H9 (cell line): ENCODE measurements around the gene RNF167. TPM values are rescaled to one million over a fixed set of nuclear protein-coding genes. Genes with fewer than 3 reads are reported as not detected.

Experiments
- DNase-seq: peaks from one replicate; pipeline ENCODE4 v3.0.0-alpha.2; 2017
- H2AFZ ChIP-seq: one replicate; pipeline ENCODE4 v1.6.1; 2013; ENCODE audit warnings: mild to moderate bottlenecking, low read length, control low read depth, moderate library complexity
- H2AK5ac ChIP-seq: 2 replicates; pipeline ENCODE4 v1.6.1; 2013; ENCODE audit warnings: low read length, control low read depth, mixed read lengths; ENCODE audit not compliant: insufficient read length
- H2BK120ac ChIP-seq: one replicate; pipeline ENCODE4 v1.6.1; 2013; ENCODE audit warnings: low read depth, mild to moderate bottlenecking, low read length, control low read depth, inconsistent platforms; ENCODE audit not compliant: poor library complexity, severe bottlenecking
- H2BK12ac ChIP-seq: 2 replicates; pipeline ENCODE4 v1.6.1; 2013; ENCODE audit warnings: low read length, control low read depth, mixed read lengths, low read depth; ENCODE audit not compliant: insufficient read length
- H2BK15ac ChIP-seq: 2 replicates; pipeline ENCODE4 v1.6.1; 2013; ENCODE audit warnings: low read depth, low read length, control low read depth
- H2BK20ac ChIP-seq: one replicate; pipeline ENCODE4 v1.6.1; 2013; ENCODE audit warnings: low read depth, mild to moderate bottlenecking, low read length, control low read depth, inconsistent platforms; ENCODE audit not compliant: poor library complexity, severe bottlenecking
- H2BK5ac ChIP-seq: 2 replicates; pipeline ENCODE4 v1.6.1; 2013; ENCODE audit warnings: low read length, control low read depth, mixed read lengths; ENCODE audit not compliant: insufficient read length
- H3K14ac ChIP-seq: 2 replicates; pipeline ENCODE4 v1.6.1; 2013; ENCODE audit warnings: low read length, control low read depth; ENCODE audit not compliant: insufficient read depth
- H3K18ac ChIP-seq: 2 replicates; pipeline ENCODE4 v1.6.1; 2013; ENCODE audit warnings: low read depth, mild to moderate bottlenecking, mixed read lengths, low read length, control low read depth; ENCODE audit not compliant: insufficient read length
- H3K23ac ChIP-seq: 2 replicates; pipeline ENCODE4 v1.6.1; 2013; ENCODE audit warnings: low read length, control low read depth, mixed read lengths, low read depth; ENCODE audit not compliant: insufficient read length
- H3K23me2 ChIP-seq: 2 replicates; pipeline ENCODE4 v1.6.1; 2013; ENCODE audit warnings: low read depth, mild to moderate bottlenecking, mixed read lengths, low read length, control low read depth; ENCODE audit not compliant: insufficient read length, poor library complexity, severe bottlenecking
- H3K27ac ChIP-seq: 2 replicates; pipeline ENCODE4 v1.5.1; 2013; ENCODE audit warnings: low read length, control low read depth, mixed read lengths, low read depth; ENCODE audit not compliant: insufficient read length
- H3K27me3 ChIP-seq: 2 replicates; pipeline ENCODE4 v1.6.1; 2013; ENCODE audit warnings: low read length, control low read depth, inconsistent platforms; ENCODE audit not compliant: insufficient read depth
- H3K4ac ChIP-seq: 2 replicates; pipeline ENCODE4 v1.6.1; 2013; ENCODE audit warnings: low read depth, mild to moderate bottlenecking, control low read depth, inconsistent platforms, low read length, moderate library complexity
- H3K4me1 ChIP-seq: 2 replicates; pipeline ENCODE4 v1.6.1; 2013; ENCODE audit warnings: low read length, control low read depth, inconsistent platforms; ENCODE audit not compliant: insufficient read depth
- H3K4me2 ChIP-seq: 2 replicates; pipeline ENCODE4 v1.6.1; 2013; ENCODE audit warnings: low read length, control low read depth, mixed read lengths; ENCODE audit not compliant: insufficient read length, insufficient read depth
- H3K56ac ChIP-seq: 2 replicates; pipeline ENCODE4 v1.6.1; 2013; ENCODE audit warnings: low read depth, mild to moderate bottlenecking, mixed read lengths, low read length, control low read depth; ENCODE audit not compliant: insufficient read length
- H3K79me1 ChIP-seq: 2 replicates; pipeline ENCODE4 v1.6.1; 2013; ENCODE audit warnings: low read depth, mild to moderate bottlenecking, moderate library complexity, low read length, control low read depth, inconsistent platforms; ENCODE audit not compliant: insufficient read depth, poor library complexity, severe bottlenecking
- H3K79me2 ChIP-seq: 2 replicates; pipeline ENCODE4 v1.6.1; 2013; ENCODE audit warnings: low read length, control low read depth, inconsistent platforms; ENCODE audit not compliant: insufficient read depth
- H3K9ac ChIP-seq: 2 replicates; pipeline ENCODE4 v1.6.1; 2013; ENCODE audit warnings: low read length, control low read depth, mixed read lengths; ENCODE audit not compliant: insufficient read length; ENCODE audit errors: extremely low read depth
- H3K9me3 ChIP-seq: one replicate; pipeline ENCODE4 v1.6.1; 2013; ENCODE audit warnings: low read depth, low read length, inconsistent platforms; ENCODE audit not compliant: control insufficient read depth
- H3T11ph ChIP-seq: one replicate; pipeline ENCODE4 v1.6.1; 2013; ENCODE audit warnings: mild to moderate bottlenecking, low read length, control low read depth, inconsistent platforms
- H4K20me1 ChIP-seq: one replicate; pipeline ENCODE4 v1.6.1; 2013; ENCODE audit not compliant: control insufficient read depth, insufficient read length, insufficient read depth
- H4K5ac ChIP-seq: 2 replicates; pipeline ENCODE4 v1.6.1; 2013; ENCODE audit warnings: low read depth, mild to moderate bottlenecking, mixed read lengths, low read length, control low read depth; ENCODE audit not compliant: insufficient read length
- H4K8ac ChIP-seq: replicated peaks from 2 replicates; pipeline ENCODE4 v1.6.1; 2013; ENCODE audit warnings: low read length, control low read depth, mixed read lengths, low read depth; ENCODE audit not compliant: insufficient read length
- H4K91ac ChIP-seq: 2 replicates; pipeline ENCODE4 v1.6.1; 2013; ENCODE audit warnings: low read depth, mild to moderate bottlenecking, moderate library complexity, mixed read lengths, low read length, control low read depth; ENCODE audit not compliant: insufficient read length
- H3K27ac Mint-ChIP-seq, 3 experiments: 2 replicates in 2 of 3; 3 replicates in 1 of 3; pipeline ENCODE4 v1.8.0; 2020 to 2021; ENCODE audit warnings: mixed read lengths in 3 of 3, mild to moderate bottlenecking in 1 of 3, moderate library complexity in 1 of 3
- H3K27me3 Mint-ChIP-seq: 2 replicates; pipeline ENCODE4 v1.8.0; 2021; ENCODE audit warnings: low read depth, mild to moderate bottlenecking, moderate library complexity, mixed read lengths
- H3K36me3 Mint-ChIP-seq, 3 experiments: 2 replicates in 2 of 3; 3 replicates in 1 of 3; pipeline ENCODE4 v1.8.0; 2020 to 2021; ENCODE audit warnings: low read depth in 3 of 3, mixed read lengths in 3 of 3; ENCODE audit not compliant: insufficient read depth in 1 of 3
- H3K4me1 Mint-ChIP-seq, 2 experiments: 2 replicates each; pipeline ENCODE4 v1.8.0; 2020; ENCODE audit warnings: mixed read lengths in 2 of 2
- H3K4me3 Mint-ChIP-seq, 2 experiments: 2 replicates in 1 of 2; 3 replicates in 1 of 2; pipeline ENCODE4 v1.8.0; 2020 to 2021; ENCODE audit warnings: mild to moderate bottlenecking in 2 of 2, mixed read lengths in 2 of 2, moderate library complexity in 1 of 2
- H3K9me3 Mint-ChIP-seq, 2 experiments: 2 replicates in 1 of 2; 3 replicates in 1 of 2; pipeline ENCODE4 v1.8.0; 2020; ENCODE audit warnings: mild to moderate bottlenecking in 2 of 2, mixed read lengths in 2 of 2, moderate library complexity in 1 of 2
- WGBS: extraction: QIAGEN DNeasy Blood & Tissue Kit; methylation state at CpG from one replicate; pipeline ENCODE4 v1.1.7; 2013; ENCODE audit warnings: missing lambda C conversion rate, low lambda C conversion rate, mixed read lengths; ENCODE audit not compliant: insufficient read length; ENCODE audit errors: extremely low coverage; 5-methylcytosine and 5-hydroxymethylcytosine counted together
- total RNA-seq: library from RNA; stranded (reverse); gene quantifications from 2 replicates; pipeline ENCODE4 v1.2.1, GENCODE V29; 2021
- TF ChIP-seq, protein P1 (sequence below): fragments of 200-600 bp; sonication (generic); conservative IDR thresholded peaks from 3 replicates; pipeline ENCODE4 v1.8.0; 2021; ENCODE audit warnings: antibody characterized with exemption, mild to moderate bottlenecking

RNF167 gene
- total RNA-seq, 1 experiment from 2014 or later = 134 TPM

DNA sequence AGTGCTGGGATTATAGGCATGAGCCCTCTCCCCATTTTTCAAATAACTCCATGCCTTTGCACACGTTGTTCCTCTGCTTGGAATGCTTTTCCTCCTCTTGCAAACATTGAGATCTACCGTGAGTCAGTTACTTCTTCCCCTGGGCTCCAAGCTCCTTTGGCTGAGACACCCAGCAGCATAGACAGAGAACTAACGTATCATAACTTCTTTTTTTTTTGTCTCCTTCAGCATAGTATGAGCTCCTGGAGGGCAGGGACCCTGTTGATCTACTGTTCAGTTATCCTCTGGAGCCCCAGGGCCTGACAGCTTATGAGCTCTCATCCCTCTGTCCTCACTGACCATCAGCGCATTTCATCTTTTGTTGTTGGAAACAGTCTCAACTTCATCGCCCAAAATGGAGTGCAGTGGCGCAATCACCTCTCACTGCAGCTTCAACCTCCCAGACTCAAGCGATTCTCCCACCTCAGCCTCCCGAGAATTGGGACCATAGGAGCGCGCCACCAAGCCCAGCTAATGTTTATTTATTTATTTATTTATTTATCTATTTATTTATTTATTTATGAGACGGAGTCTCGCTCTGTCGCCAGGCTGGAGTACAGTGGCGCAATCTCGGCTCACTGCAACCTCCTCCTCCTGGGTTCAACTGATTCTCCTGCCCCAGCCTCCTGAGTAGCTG is 25.4 kb downstream of the RNF167 start:
- no peak overlapping the region for H4K5ac ChIP-seq
- peaks cover 23% of the 10 kb centered on the region for H3K23me2 ChIP-seq
- Mint-ChIP-seq H3K27me3 (no peaks in the 10 kb centered on the region; the same call in 1 of the 2 replicates), H3K9me3 (peaks cover 5 to 24% of the 10 kb centered on the region in 2 experiments; a peak in 4 of 5 replicates), H3K27ac (no peak overlapping the region), H3K4me3 (peak overlapping the region; percentile 31 to 63; a peak in 4 of 5 replicates), H3K36me3 (peaks cover 30 to 45% (median 38%) of the 10 kb centered on the region in 3 experiments), H3K4me1 (peaks cover 22 to 25% of the 10 kb centered on the region in 2 experiments)
- no peak overlapping the region for H3K27ac ChIP-seq
- H3K4me1 ChIP-seq = peaks cover 5% of the 10 kb centered on the region; the same call in 1 of the 2 replicates
- no peak overlapping the region for H2AFZ ChIP-seq
- no peak overlapping the region for H3K23ac ChIP-seq
- H4K8ac ChIP-seq = no peak overlapping the region
- H2BK15ac ChIP-seq = no peak overlapping the region
- DNase-seq = no peak
- no peak overlapping the region for H3K4ac ChIP-seq
- no peak overlapping the region for H3T11ph ChIP-seq
- no peak overlapping the region for H3K56ac ChIP-seq
- no peaks in the 10 kb centered on the region for H3K27me3 ChIP-seq
- H3K18ac ChIP-seq = no peak overlapping the region
- H2BK12ac ChIP-seq = no peak overlapping the region
- H2BK20ac ChIP-seq = no peak overlapping the region
- no peak overlapping the region for H2BK120ac ChIP-seq
- H3K14ac ChIP-seq = no peak overlapping the region
- no peaks in the 10 kb centered on the region for H3K9me3 ChIP-seq
- H2BK5ac ChIP-seq = no peak overlapping the region
- no peak overlapping the region for H2AK5ac ChIP-seq
- no CpG with 5 or more reads among the region's 15 CpGs for WGBS
- no peaks in the 10 kb centered on the region for H4K20me1 ChIP-seq
- peaks cover 2% of the 10 kb centered on the region; the same call in 1 of the 2 replicates for H3K79me2 ChIP-seq
- peaks cover 2% of the 10 kb centered on the region for H3K79me1 ChIP-seq
- H4K91ac ChIP-seq = no peak overlapping the region
- no peak overlapping the region for H3K9ac ChIP-seq
- H3K4me2 ChIP-seq = no peak overlapping the region
- TF ChIP-seq, protein P1, sequence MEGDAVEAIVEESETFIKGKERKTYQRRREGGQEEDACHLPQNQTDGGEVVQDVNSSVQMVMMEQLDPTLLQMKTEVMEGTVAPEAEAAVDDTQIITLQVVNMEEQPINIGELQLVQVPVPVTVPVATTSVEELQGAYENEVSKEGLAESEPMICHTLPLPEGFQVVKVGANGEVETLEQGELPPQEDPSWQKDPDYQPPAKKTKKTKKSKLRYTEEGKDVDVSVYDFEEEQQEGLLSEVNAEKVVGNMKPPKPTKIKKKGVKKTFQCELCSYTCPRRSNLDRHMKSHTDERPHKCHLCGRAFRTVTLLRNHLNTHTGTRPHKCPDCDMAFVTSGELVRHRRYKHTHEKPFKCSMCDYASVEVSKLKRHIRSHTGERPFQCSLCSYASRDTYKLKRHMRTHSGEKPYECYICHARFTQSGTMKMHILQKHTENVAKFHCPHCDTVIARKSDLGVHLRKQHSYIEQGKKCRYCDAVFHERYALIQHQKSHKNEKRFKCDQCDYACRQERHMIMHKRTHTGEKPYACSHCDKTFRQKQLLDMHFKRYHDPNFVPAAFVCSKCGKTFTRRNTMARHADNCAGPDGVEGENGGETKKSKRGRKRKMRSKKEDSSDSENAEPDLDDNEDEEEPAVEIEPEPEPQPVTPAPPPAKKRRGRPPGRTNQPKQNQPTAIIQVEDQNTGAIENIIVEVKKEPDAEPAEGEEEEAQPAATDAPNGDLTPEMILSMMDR = no peak
